Superior temporal gyrus (tissue), 1 donor: ENCODE data around the gene ELAVL3.
"Not testable (repeated sequence)": the region's sequence is repeated elsewhere in the genome, so short reads cannot be mapped to it uniquely, and the experiment has no call there.

Source experiments
- DNase-seq: peaks from one replicate; pipeline ENCODE4 v3.0.0-alpha.2; 2016; ENCODE audit errors: extremely low spot score

The ELAVL3 gene

DNA sequence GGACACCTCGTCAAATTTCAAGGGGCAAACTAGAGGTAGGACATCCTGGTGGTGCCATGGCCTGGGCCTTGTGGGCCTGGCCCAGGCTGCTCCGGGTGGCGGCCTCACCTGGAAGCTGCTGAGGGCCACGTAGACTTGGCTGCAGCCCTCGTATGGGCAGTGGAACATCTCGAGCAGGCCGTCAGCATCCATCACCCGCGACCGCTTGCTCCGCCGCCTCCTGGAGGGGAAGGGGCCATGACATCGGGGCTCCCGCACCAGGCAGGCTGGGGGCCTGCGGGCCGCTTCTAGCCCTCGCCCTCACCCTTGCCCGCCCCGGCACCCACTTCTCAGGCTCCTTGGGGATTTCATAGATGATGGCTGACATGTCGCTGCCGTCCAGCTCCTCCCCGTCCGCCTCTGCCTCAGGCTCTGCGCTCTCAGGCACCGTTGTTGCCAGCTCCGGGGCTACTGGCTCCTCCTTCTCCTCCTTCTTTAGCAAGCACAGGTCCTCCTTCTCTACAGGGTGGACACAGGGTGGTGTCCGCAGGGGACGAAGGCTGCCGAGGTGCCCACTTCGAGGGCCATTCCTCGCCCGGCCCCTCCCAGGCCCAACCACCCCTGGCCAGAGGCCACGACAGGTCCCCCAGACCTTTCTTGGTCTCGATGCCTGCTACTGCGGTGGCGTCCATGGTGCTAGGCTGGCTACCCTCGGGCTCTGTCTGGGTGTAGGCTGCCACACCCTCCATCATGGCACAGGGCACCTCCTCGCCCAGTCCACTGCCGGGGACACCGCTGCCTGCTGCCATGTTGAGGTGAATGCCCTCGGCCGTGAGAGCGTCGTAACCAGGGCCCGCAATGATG, 6.0 kb upstream of the ELAVL3 start:
- DNase-seq = no peak

DNA sequence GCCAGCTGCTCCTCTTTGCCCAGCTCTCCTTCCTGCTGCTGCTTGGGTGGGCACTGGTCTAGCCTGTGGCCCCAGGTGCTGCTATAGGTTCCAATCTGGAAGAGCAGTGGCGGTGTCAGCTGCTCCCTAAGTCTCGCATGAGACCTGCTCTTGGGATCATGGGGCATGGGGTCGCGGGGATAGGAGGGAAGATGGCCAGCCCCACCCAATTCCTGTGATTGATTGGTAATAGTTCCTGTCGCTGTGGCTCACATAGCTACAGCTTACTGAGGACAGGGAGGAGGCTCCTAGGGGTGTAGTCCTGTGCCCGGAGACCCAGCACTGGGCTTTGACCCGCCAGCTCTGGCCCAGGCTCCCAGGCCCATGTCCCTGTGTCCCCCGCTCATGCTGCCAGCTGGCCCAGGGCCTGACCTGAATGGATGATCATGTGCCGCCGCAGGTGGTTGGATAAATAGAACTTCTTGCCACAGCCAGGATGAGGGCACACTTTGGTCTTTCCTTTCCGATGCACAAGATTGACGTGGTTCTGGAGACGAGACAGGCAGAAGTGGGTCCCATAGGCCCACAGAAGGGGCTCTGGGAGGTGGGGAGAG, 4.5 kb upstream of the ELAVL3 start:
- no peak for DNase-seq

DNA sequence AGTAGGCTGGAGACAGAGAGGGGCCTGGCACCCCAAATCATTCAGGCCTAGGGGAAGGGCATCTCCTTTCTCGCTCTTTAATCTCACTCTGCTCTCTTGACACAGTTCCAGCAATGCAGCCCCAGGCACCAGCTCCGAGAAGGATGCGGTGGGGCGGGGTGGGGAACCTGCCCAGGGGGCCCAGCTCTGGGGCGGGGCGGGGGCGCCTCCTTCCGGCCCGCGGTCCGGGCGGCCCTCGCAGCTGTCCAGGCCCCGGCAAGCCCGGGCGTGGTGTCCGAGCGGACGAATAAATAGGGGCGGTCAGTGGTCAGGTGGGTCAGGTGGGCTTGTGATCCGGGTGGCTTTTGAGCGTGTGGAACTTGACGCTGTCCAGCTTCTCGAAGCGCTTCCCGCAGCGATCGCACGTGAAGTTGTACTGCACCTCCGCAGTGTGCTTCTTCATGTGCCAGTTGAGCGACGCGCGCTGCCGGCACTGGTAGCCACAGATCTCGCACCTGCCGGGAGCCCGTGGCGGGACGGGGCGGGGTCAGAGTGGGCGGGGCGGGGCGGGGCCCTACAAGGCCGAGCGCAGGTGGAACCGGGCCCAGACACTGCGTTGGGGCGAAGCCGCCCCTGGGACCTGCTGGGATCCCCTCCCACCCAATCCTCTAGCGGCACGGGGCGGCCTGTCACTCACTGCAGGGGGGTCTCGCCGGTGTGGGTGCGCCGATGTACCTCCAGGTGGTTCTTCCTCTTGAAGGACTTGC, 2.7 kb upstream of the ELAVL3 start:
- no peak for DNase-seq

DNA sequence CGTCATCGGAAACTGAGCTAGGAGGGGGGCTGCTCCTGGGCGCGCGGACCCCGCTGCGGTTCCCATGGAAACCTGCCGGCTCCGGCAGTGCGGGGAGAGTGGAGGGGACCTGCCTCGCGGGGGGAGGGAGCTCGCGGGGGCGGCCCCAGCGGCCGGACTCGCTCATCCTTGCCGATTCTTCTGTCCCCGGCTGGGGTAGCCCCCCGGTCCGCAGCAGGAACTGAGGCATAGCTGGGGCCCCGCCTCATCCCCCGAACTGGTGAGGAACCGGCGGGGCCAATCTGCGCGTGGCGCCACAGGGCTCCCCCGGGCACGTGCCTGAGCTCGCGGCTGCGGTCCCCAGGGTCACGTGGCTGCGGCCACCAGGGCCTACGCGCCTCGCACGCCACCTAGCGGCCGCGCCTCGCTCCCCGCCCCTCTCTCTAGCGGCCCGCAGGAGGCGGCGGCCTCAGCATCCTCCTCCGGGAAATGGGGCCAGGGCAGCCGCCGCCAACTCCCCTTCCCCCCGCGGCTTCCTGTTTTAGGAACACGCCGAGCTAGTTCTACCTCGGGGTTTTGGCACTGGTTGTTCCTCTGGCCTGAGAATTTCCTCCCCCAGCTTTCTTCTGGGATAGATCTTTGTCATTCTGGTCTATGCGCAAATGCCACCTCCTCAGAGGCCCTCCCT, 1.7 kb upstream of the ELAVL3 start:
- peak; percentile 88 for DNase-seq

DNA sequence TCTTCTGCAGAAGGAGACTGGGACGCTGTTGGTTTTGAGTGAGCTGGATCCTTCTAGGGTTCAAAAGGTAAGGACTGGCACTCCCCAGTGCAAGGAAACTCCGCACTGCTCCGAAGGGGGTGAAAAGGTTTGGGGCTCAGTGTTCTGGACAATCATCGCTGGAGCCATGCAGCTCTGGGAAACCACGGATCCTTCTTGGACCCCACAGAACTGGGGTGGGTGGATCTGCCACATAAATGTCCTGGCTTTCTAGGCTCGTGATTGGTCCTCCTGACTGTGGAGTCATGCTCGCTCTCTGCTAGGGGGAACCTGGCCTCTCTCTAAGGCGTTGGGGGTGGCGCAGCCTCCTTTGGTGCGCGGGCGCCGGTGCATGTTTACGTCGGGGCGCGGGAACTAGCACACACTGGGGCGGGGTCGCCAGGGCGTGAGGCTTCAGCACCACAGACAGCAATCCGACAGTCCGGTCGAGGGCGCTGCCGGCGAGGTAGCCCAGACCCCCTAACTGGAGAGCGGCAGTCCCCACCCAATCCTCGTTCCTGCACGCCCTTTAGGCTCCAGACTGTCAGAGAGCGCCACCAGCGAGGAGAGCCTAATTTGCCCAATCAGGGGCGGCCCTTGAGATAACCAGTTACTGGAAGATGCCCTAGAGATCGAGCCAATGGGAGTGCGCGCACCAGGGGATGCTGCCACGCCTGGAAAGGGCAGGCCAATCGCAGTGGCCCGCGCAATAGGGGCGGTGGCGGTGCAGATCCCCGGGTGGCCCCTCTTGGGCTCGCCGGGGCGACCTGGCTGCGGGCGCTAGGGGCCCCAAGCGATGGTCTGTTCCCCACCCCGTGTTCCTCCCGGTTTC, 913 bp upstream of the ELAVL3 start:
- peak; percentile 99 for DNase-seq

DNA sequence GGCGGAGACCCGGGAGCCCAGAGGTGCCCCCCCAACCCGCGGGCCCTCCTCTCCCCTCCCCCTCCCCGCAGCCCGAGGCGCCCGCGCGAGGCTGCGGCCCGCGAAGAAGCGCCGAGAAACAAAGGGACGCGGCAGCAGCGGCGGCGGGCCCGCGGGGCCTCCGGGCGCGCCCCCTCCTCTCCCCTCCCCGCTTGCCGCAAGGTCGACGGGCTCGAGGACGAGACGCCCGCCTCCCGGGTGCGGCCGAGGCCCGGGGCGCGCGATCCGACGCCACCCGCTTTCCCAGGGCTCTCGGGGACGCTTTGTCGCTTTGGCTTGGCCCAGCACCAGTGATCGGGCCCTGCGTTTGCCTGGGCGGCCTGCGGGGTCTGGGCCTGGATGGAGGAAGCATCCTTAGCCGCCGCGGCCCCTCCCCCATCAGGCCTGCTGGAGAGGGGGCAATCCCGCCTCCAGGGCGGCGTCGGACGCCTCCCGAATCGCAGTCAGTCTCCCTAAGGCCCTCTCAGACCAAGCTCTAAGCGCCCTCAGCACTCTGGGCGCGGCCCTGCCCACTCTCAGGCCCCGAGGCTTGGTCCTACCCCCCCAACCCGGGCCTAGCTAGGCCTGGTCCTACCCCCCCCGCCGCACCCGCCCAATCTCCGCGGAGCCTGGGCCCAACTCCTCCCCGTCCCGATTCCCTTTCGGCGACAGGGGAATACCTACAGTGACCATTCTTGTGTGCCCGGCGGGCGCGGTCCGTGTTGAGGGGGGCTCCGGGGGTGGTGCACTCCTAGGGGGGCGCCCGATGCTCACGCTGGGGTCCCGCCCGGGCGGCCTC, 740 bp downstream of the ELAVL3 start:
- DNase-seq = no peak

DNA sequence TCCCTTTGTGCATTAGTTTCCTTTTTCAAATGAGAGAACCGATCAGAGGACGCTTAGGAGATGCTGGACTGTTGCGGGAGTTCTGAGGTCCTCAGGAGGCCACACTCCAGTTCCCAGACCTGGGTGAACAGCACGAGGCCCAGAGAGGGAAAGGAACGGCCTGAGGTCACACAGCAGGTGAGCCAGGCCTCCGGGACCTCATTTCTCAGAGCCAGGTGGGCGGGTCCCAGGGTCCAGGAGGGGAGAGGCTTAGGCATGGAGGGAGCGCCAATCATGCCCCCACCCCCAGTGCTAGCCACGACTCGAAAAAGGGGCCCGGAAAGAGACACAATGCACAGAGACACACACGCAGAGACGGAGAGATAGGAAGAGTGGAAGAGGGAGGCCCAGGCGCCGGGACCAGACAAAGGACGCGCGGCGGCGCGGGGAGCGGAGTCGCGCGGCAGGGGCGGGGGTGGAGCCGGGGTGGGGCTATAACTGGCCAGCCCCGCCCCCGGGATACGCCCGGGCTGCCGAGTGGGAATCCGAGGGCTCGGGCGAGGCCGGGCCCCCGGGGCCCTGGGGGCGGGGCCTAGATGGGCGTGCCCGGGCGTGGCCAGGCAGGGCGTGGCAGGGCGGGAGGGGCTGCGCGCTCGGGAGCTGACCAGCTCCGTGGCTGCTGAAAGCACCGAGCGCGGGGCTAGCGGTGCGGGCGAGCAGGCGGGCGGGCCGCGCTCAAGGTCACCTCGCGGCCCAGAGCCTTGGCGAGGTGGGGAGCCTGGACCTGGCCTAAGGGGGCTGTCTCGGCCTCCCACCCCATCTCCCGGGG, 1.6 kb downstream of the ELAVL3 start:
- peak; percentile 73 for DNase-seq

DNA sequence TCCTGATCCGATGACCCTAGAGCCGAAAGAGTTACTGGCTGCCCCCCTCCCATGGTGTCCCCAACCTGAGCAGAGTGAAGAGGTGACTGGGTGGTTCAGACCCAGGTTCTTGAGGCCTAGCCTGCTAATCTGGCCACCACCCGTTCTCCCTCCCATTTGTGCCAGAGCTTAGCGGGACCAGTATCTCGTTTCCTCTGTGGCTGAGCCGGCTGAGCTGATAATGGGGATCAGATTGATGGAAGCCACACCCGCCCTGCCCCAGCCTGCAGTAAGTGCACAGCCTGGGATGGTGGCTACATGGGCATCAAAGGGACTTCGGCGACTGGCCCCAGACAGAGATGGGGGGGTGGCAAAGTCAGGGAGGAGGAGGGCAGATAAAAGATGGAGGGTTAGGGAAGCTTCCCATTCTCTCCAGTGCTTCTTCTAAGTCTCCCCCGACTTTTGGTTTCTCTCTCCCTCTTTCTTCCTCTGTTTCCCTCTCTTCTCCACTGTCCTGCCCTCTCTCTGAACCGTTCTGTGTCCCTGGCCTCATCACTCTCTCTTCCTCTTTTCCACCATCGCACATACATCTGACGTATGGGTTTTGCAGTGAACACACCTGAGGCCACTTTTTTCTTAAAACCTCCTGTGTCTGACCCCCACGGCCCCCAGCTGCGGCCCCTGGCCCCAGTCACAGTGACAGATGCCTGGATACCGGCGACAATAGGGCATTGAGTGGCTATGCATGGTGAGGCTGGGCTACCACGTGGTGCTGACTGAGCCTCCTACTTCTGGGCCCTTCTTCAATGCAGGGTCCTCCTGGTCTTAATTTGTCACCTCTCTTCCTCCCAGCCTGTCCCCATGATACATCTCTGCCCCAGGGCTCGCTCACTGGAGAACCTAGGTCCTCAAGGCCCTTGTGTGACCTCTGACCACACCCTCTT, 2.4 kb downstream of the ELAVL3 start:
- DNase-seq = peak; percentile 65

DNA sequence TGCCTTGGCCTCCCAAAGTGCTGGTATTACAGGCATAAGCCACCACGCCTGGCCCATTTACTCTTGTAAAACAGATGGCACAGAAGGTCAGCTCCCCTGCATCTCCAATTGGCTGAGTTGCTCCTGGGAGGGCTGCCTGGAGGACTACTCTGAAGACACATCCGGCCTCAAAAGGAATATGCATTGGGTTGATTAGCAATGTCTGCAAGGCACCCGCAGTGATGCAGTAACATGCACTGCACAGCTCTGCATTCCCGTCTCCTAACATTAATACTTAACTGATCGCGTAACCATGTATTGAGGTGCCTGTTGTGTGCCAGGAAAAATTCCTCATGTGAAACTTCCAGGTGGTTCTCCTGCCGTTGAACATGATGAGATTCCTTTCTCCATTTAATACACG, 5.0 kb downstream of the ELAVL3 start:
- no peak for DNase-seq

DNA sequence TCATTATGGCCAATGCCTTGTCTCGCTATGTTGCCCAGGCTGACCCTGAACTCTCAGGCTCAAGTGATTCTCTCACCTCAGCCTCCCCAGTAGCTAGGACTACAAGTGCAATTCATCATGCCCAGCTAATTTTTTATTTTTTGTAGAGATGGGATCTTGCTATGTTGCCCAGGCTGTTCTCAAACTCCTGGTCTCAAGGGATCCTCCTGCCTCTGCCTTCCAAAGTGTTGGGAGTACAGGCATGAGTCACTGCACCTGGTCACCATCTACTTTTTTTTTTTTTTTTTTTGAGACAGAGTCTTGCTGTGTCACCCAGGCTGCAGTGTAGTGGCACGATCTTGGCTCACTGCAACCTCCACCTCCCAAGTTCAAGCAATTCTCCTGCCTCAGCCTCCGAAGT, 5.5 kb downstream of the ELAVL3 start:
- DNase-seq = not testable (repeated sequence)

DNA sequence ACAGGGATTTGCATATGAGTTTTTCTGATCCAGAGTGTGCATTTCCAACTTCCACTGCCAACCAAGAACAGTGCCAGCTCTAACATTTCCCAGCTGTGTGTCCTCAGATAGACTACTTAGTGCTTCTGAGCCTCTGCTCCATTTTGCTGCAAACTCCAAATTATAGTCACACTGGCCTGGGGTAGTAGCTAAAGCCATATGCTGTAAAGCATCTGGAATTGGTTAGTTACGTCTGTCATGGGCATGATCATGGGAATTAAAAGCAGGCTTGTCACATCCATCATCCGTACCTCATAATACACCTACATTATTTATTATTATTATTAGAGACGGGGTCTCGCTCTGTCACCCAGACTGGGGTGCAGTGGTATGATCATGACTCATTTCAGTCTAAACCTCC, 7.1 kb downstream of the ELAVL3 start:
- no peak for DNase-seq

DNA sequence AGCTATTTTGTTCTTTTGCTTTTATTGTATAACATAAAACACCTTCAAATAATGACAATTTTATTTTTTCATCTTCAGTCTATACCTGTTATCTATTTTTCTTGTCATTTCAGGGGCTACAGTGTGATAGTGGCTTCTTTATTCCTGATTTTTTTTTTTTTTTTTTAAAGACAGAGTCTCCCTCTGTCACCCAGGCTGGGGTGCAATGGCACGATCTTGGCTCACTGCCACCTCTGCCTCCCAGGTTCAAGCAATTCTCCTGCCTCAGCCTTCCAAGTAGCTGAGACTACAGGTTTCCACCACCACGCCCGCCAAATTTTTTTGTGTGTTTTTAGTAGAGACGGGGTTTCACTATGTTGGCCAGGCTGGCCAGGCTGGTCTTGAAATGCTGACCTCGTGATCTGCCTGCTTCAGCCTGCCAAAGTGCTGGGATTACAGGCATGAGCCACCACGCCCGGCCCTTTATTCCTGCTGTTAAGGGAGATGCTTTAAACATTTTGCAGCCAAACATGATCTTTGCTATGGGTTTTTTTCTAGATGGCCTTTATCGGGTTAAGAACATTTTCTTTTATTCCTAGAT, 12.5 kb downstream of the ELAVL3 start:
- not testable (repeated sequence) for DNase-seq

DNA sequence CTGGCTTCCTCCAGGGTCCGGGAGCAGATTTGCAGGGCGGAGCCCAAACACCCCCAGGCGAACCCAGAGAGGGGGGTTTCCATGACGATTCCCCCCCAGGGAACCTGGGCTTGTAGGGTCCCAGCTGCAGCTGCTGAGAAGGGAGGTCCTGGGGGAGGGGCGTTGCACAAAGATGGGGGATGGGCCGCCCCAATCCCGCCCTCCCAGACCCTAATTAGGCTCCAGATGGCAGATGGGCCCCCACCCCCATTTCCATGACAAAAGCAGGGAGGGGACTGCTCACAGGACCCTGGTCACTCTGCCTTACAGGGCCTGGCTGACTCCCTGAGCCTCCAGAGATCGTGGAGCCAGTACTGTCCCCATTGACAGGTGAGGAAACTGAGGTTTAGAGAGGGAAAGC, 15.2 kb downstream of the ELAVL3 start:
- no peak for DNase-seq

DNA sequence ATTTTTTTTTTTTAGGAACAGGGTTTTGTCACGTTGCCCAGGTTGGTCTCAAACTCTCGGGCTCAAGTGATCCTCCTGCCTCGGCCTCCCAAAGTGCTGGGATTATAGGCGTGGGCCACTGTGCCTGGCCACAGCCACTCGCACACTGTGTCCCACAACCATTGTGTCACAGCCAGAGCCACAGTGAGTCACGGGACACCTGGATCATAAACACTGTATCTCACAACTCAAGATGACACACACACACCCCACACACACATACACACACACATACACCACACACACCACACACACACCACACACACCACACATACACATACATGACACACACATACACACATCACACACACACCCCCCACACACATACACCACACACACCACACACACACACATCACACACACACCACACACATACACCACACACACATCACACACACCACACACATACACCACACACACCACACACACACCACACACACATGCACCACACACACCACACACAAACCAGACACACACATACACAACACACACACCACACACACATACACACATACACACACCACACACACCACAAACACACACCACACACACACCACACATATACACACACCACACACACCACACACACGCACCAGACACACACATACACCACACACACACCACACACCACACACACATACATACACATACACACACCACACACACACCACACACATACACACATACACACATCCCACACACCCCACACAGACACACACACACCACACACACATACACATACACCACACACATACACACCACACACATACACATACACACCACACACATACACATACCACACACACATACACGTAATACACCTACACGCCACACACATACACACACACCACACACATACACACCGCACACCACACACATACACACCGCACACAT, 16.2 kb downstream of the ELAVL3 start:
- no peak for DNase-seq

DNA sequence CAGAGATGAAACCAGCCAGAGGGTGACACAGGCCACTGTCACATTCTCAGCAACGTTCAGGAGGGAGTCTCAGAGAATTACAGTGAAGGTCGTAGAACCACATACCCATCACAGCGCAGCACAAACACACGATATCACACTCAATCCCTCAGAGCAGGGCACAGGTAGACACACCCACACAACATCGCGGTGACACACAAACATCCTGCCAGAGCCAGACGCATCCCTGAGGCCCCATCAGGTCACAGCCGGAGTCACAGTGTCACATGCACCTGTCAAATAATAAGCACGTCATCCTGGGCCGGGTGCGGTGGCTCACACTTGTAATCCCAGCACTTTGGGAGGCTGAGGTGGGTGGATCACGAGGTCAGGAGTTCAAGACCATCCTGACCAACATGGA, 17.5 kb downstream of the ELAVL3 start:
- DNase-seq = no peak

DNA sequence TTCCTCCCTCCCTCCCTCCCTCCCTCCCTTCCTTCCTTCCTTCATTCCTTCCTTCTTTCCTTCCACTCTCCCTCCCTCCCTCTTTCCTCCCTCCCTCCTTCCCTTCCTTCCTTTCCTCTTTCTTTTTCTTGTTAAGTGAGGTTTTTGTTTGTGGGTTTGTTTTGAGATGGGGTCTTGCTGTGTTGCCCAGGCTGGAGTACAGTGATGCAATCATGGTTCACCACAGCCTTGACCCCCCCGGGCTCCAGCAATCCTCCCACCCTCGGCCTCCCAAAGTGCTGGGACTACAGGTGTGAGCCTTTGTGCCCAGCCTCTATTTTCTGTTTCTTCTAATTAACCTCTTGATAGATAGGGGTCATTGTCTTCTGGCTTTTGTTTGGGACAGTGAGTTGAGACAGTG, 19.4 kb downstream of the ELAVL3 start:
- DNase-seq = no peak

DNA sequence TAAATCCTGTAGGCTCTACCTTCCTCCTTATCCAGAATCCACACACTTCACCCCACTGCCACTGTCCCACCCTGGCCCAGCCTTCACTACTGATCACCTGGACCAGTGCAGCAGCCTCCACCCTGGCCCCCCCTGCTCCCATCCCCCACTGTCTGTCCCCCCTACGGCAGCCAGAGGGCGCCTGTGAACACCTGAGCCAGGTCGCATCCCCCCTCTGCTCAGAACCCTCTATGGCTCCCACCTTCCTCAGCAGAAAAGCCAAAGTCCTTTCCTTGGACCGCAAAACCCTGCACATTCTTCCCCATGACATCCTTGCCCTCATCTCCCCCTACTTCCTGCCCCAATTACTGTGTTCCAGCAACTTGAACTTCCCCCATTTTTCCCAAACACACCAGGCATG, 20.6 kb downstream of the ELAVL3 start:
- no peak for DNase-seq
